Smooth muscle cell (in vitro differentiated cells): ENCODE data around the gene BAHCC1. TPM values are rescaled to one million over a fixed set of nuclear protein-coding genes. Genes with fewer than 3 reads are reported as not detected.

Experiments
- DNase-seq: peaks from one replicate; lab custom pipeline; 2025; ENCODE audit not compliant: unreplicated experiment; lab: John Stamatoyannopoulos, UW
- H2AFZ ChIP-seq: fragments of 200-600 bp; sonication (generic); 2 replicates; pipeline ENCODE4 v1.6.0; 2016; ENCODE audit warnings: antibody characterized with exemption, low read depth, mild to moderate bottlenecking
- H3F3A ChIP-seq: fragments of 200-600 bp; sonication (generic); 2 replicates; pipeline ENCODE4 v1.6.0; 2017; ENCODE audit warnings: antibody characterized with exemption, low read depth
- H3K27ac ChIP-seq: fragments of 200-600 bp; sonication (generic); 2 replicates; pipeline ENCODE4 v1.5.1; 2016; ENCODE audit warnings: low read depth, mild to moderate bottlenecking
- H3K27me3 ChIP-seq: fragments of 200-600 bp; sonication (generic); 2 replicates; pipeline ENCODE4 v1.6.1; 2016; ENCODE audit warnings: low read depth, mild to moderate bottlenecking
- H3K36me3 ChIP-seq: fragments of 200-600 bp; sonication (generic); 2 replicates; pipeline ENCODE4 v1.5.1; 2016; ENCODE audit warnings: low read depth
- H3K4me1 ChIP-seq: fragments of 200-600 bp; sonication (generic); 2 replicates; pipeline ENCODE4 v1.5.1; 2016; ENCODE audit warnings: low read depth
- H3K4me2 ChIP-seq: fragments of 200-600 bp; sonication (generic); 2 replicates; pipeline ENCODE4 v1.6.0; 2016; ENCODE audit warnings: mild to moderate bottlenecking
- H3K4me3 ChIP-seq: fragments of 200-600 bp; sonication (generic); 2 replicates; pipeline ENCODE4 v1.5.1; 2016; ENCODE audit warnings: mild to moderate bottlenecking
- H3K79me2 ChIP-seq: fragments of 200-600 bp; sonication (generic); 2 replicates; pipeline ENCODE4 v1.6.0; 2016; ENCODE audit warnings: low read depth, mild to moderate bottlenecking
- H3K9ac ChIP-seq: fragments of 200-600 bp; sonication (generic); 2 replicates; pipeline ENCODE4 v1.6.0; 2016; ENCODE audit warnings: low read depth
- H3K9me3 ChIP-seq: fragments of 200-600 bp; sonication (generic); replicated peaks from 2 replicates; pipeline ENCODE4 v1.5.1; 2016; ENCODE audit warnings: low read depth
- H4K20me1 ChIP-seq: fragments of 200-600 bp; sonication (generic); 2 replicates; pipeline ENCODE4 v1.6.0; 2016; ENCODE audit warnings: low read depth
- WGBS: methylation state at CpG from one replicate; pipeline ENCODE4 v1.1.7; 2016; ENCODE audit warnings: low lambda C conversion rate; 5-methylcytosine and 5-hydroxymethylcytosine counted together
- polyA plus RNA-seq: library from polyadenylated mRNA; unstranded; fragments of >200 nt; fragmentation: Nextera tagmentation; extraction: Ambion mirVana; gene quantifications from 2 replicates; pipeline ENCODE4 v1.2.1, GENCODE V29; 2016
- total RNA-seq: library from RNA; depleted of rRNA; stranded (reverse); fragments of >200 nt; gene quantifications from 2 replicates; pipeline ENCODE4 v1.2.3, GENCODE V29; 2014
- TF ChIP-seq, protein P1 (sequence below): fragments of 200-600 bp; sonication (generic); IDR thresholded peaks from 2 replicates; pipeline ENCODE4 v1.5.1; 2017; ENCODE audit warnings: borderline replicate concordance, mild to moderate bottlenecking, antibody characterized with exemption; ENCODE audit not compliant: insufficient read depth, poor library complexity, severe bottlenecking

The BAHCC1 gene
- total and polyA plus RNA-seq, 2 experiments from 2014 or later = 3.2 to 4.6 TPM

GRCh38 chr17:81406117-81406953 lies 11.1 kb downstream of the BAHCC1 start:
- Histone ChIP-seq H4K20me1 (peaks cover 5% of the 10 kb centered on the region), H3K4me3 (no peak overlapping the region), H3K79me2 (peaks cover 77% of the 10 kb centered on the region), H3F3A (peaks cover 9% of the 10 kb centered on the region), H3K27ac (no peak overlapping the region), H3K36me3 (no peaks in the 10 kb centered on the region), H3K27me3 (no peaks in the 10 kb centered on the region), H3K4me2 (peak overlapping the region; percentile 98), H3K9ac (no peak overlapping the region), H2AFZ (no peak overlapping the region), H3K9me3 (no peaks in the 10 kb centered on the region), H3K4me1 (peaks cover 45% of the 10 kb centered on the region)
- TF ChIP-seq, protein P1, sequence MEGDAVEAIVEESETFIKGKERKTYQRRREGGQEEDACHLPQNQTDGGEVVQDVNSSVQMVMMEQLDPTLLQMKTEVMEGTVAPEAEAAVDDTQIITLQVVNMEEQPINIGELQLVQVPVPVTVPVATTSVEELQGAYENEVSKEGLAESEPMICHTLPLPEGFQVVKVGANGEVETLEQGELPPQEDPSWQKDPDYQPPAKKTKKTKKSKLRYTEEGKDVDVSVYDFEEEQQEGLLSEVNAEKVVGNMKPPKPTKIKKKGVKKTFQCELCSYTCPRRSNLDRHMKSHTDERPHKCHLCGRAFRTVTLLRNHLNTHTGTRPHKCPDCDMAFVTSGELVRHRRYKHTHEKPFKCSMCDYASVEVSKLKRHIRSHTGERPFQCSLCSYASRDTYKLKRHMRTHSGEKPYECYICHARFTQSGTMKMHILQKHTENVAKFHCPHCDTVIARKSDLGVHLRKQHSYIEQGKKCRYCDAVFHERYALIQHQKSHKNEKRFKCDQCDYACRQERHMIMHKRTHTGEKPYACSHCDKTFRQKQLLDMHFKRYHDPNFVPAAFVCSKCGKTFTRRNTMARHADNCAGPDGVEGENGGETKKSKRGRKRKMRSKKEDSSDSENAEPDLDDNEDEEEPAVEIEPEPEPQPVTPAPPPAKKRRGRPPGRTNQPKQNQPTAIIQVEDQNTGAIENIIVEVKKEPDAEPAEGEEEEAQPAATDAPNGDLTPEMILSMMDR = no peak
- no peak for DNase-seq
- WGBS = 70% methylated on average over 39 of the region's 42 CpGs

GRCh38 chr17:81408049-81408448 lies 12.8 kb downstream of the BAHCC1 start:
- no peak for DNase-seq
- H3K9ac ChIP-seq = no peak overlapping the region
- H3F3A ChIP-seq = no peaks in the 10 kb centered on the region
- H3K4me3 ChIP-seq = no peak overlapping the region
- peaks cover 35% of the 10 kb centered on the region for H3K4me1 ChIP-seq
- WGBS = 79% methylated on average over 12 of the region's 14 CpGs
- H3K9me3 ChIP-seq = no peaks in the 10 kb centered on the region
- H4K20me1 ChIP-seq = peaks cover 5% of the 10 kb centered on the region
- no peak overlapping the region for H3K4me2 ChIP-seq
- H3K36me3 ChIP-seq = no peaks in the 10 kb centered on the region
- H3K27ac ChIP-seq = no peak overlapping the region
- H3K27me3 ChIP-seq = no peaks in the 10 kb centered on the region
- peaks cover 59% of the 10 kb centered on the region for H3K79me2 ChIP-seq
- H2AFZ ChIP-seq = no peak overlapping the region
- TF ChIP-seq, protein P1 = no peak

DNA sequence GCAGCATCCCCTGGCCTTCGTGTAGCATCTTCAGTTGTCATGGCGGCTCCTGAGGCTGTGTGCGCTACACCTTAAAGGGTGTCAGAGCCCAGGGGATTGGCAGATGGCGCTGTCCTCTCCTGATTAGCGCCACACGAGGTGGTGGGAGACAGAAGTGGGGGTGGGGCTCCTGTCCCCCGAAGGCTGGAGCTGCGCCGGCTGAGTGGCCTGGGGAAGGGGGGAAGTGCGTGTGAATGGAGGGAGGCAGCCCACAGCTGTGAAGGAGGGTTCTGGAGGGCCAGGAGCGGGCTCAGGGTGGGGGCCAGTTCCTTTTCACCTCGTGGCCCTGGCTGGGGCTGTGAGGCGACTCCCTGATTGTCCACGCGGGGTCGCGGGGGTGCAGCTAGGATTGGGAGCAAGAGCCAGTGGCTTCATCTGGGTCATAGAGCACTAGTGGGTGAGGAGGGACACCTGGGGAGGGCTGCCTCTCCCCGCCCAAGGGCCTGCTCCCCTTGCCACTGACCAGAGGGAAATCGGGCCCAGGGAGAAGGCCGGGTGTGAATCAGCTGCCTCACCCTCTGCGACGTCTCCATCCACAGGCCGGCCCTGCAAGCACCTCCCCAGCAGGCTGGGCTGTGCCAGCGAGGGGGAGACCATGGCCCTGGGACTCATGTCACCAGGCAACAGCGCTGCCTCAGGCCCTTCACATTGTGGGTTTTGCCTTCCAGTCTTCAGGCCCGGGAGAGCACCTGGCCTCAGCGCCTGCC lies 14.1 kb downstream of the BAHCC1 start:
- no peak overlapping the region for H3K4me3 ChIP-seq
- WGBS = 74% methylated on average over 27 of the region's 27 CpGs
- H2AFZ ChIP-seq = no peak overlapping the region
- no peak overlapping the region for H3K4me2 ChIP-seq
- peaks cover 27% of the 10 kb centered on the region for H3K4me1 ChIP-seq
- H4K20me1 ChIP-seq = peaks cover 5% of the 10 kb centered on the region
- TF ChIP-seq, protein P1 = no peak
- H3K27me3 ChIP-seq = no peaks in the 10 kb centered on the region
- no peak overlapping the region for H3K27ac ChIP-seq
- peaks cover 51% of the 10 kb centered on the region for H3K79me2 ChIP-seq
- H3K9ac ChIP-seq = no peak overlapping the region
- H3K9me3 ChIP-seq = no peaks in the 10 kb centered on the region
- H3K36me3 ChIP-seq = no peaks in the 10 kb centered on the region
- no peaks in the 10 kb centered on the region for H3F3A ChIP-seq
- DNase-seq = no peak
